Cardiac fibroblast (primary cell): ENCODE results near the gene DHRS1.

Source experiments
- DNase-seq, 2 donors: peaks; one replicate each; pipeline versions ENCODE4 v3.0.0 to v3.0.0-alpha.2; 2010; ENCODE audit warnings: low read depth in 2 of 2
- H3K4me3 ChIP-seq, 2 donors: replicated peaks in 1 of 2; 1 replicate in 1 of 2; 2 replicates in 1 of 2; pipeline ENCODE4 v1.5.1; 2011; ENCODE audit warnings: low read depth in 2 of 2, low read length in 2 of 2, mild to moderate bottlenecking in 2 of 2, moderate library complexity in 1 of 2
- TF ChIP-seq, protein P1 (sequence below): IDR thresholded peaks from one replicate; pipeline ENCODE4 v1.5.1; 2011; ENCODE audit warnings: low read depth, mild to moderate bottlenecking, low read length, inconsistent platforms

The DHRS1 gene

GRCh38 chr14:24290746-24291145, 8.8 kb downstream of the DHRS1 start:
- DNase-seq, result no peak
- H3K4me3 ChIP-seq, result no peak overlapping the region
- TF ChIP-seq, protein P1, sequence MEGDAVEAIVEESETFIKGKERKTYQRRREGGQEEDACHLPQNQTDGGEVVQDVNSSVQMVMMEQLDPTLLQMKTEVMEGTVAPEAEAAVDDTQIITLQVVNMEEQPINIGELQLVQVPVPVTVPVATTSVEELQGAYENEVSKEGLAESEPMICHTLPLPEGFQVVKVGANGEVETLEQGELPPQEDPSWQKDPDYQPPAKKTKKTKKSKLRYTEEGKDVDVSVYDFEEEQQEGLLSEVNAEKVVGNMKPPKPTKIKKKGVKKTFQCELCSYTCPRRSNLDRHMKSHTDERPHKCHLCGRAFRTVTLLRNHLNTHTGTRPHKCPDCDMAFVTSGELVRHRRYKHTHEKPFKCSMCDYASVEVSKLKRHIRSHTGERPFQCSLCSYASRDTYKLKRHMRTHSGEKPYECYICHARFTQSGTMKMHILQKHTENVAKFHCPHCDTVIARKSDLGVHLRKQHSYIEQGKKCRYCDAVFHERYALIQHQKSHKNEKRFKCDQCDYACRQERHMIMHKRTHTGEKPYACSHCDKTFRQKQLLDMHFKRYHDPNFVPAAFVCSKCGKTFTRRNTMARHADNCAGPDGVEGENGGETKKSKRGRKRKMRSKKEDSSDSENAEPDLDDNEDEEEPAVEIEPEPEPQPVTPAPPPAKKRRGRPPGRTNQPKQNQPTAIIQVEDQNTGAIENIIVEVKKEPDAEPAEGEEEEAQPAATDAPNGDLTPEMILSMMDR, result no peak

- no peak overlapping the region for H3K4me3 ChIP-seq
- no peak for DNase-seq
- TF ChIP-seq, protein P1, result no peak
Observed at GRCh38 chr14:24289649-24290280, 9.8 kb downstream of the DHRS1 start.

- no peak for DNase-seq
- no peak overlapping the region for H3K4me3 ChIP-seq
- TF ChIP-seq, protein P1, result no peak
Observed at GRCh38 chr14:24286996-24287395, 12.6 kb downstream of the DHRS1 start.

GRCh38 chr14:24285351-24285750, 14.2 kb downstream of the DHRS1 start:
- no peak overlapping the region for H3K4me3 ChIP-seq
- DNase-seq, result no peak
- TF ChIP-seq, protein P1, result no peak

DNA sequence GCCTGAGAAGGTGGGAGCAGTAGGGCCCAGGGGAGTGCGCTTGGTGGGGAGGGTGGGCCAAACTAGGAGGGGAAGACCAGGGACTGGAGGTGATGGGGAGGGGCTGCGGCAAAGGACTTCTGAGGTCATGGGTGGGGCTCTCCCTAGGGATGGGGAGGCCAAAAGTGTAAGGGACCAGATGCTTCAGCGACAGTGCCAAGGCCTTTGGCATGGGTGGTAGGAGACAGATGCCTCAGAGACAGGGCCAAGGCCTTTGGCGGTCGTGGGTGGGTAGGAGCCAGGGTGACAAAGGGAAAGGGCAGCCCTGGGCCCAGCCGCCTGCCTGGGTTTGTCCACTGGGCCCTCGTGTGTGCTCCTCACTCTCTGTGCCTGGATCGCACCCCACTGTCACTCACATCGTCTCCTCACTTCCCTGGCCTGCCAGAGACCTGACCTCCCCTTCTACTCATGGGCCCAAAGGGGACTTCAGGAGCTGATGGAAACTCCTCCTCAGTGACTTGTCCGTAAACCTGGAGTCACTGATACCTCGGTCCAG, 15.0 kb downstream of the DHRS1 start:
- DNase-seq, result no peak
- TF ChIP-seq, protein P1, result no peak

DNA sequence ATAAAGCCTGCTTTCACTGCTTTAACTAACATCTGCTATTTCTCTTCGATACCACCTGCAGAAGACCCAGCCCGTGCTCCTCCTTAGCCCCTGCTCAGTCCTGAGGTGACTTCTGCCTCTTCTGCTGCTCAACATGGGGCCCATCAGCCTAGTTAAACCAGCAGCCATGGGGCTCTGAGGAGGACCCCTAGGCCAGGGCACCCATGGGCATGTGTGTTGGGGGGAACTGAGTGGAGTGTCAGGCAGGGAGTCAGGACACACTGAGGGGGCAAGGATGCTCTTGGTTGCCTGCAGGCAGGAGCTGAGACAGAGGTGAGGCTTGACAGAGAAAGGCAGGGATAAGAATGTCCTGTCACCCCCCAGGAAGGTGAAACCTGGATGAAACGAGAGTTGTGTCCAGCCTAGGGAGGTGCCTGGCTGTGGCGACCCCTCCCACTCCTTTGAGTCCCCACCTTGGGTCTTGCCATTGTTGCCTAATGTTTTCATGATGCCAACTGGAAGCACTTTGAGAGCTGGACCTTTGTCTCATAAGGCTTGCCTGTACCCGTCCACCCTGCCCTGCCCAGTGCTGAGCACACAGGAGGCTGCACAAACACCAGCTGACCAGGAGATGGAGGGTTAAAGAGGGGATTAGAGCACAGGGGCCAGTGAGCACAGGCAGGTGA, 15.7 kb downstream of the DHRS1 start:
- TF ChIP-seq, protein P1, result no peak
- DNase-seq, result no peak
- no peak overlapping the region for H3K4me3 ChIP-seq

More for the DNA sequence above, 15.0 kb downstream of the DHRS1 start:
- H3K4me3 ChIP-seq, result no peak overlapping the region

- no peak overlapping the region for H3K4me3 ChIP-seq
- TF ChIP-seq, protein P1, result no peak
- no peak for DNase-seq
Observed at GRCh38 chr14:24282736-24283135, 16.8 kb downstream of the DHRS1 start.
